H1 (cell line): ENCODE data around the gene PRLHR.

Source experiments
- CHD2 ChIP-seq: IDR thresholded peaks from 2 replicates; pipeline ENCODE4 v1.6.1; 2012; ENCODE audit warnings: low read length, improper control_type of control experiment
- CTCF ChIP-seq, 3 experiments: IDR thresholded peaks; 1 replicate in 2 of 3; 2 replicates in 1 of 3; pipeline versions ENCODE4 v1.5.1 to v1.6.1; 2011; ENCODE audit warnings: low read length in 3 of 3, mild to moderate bottlenecking in 3 of 3, inconsistent platforms in 2 of 3, low read depth in 1 of 3, moderate library complexity in 1 of 3; ENCODE audit not compliant: insufficient read depth in 1 of 3; ENCODE audit errors: control extremely low read depth in 1 of 3
- EP300 ChIP-seq, 2 experiments: IDR thresholded peaks; 1 replicate in 1 of 2; 2 replicates in 1 of 2; pipeline ENCODE4 v1.6.1; 2011 to 2012; ENCODE audit warnings: low read depth in 2 of 2, low read length in 2 of 2, mild to moderate bottlenecking in 2 of 2, borderline replicate concordance in 1 of 2, inconsistent platforms in 1 of 2, moderate library complexity in 1 of 2
- EZH2 ChIP-seq: fragments of 200-600 bp; sonication (generic); IDR thresholded peaks from 2 replicates; pipeline ENCODE4 v1.7.1; 2012; ENCODE audit warnings: low read depth, mild to moderate bottlenecking, moderate library complexity, low read length, inconsistent platforms; ENCODE audit not compliant: severe bottlenecking
- HDAC6 ChIP-seq: IDR thresholded peaks from one replicate; pipeline ENCODE4 v1.7.1; 2012; ENCODE audit warnings: low read depth, mild to moderate bottlenecking, inconsistent platforms, low read length, moderate library complexity
- NRF1 ChIP-seq: IDR thresholded peaks from 2 replicates; pipeline ENCODE4 v1.6.1; 2011; ENCODE audit warnings: mild to moderate bottlenecking, low read depth, low read length, improper control_type of control experiment
- POLR2A ChIP-seq, 2 experiments: IDR thresholded peaks; 1 replicate in 1 of 2; 2 replicates in 1 of 2; pipeline ENCODE4 v1.6.1; 2011; ENCODE audit warnings: low read depth in 2 of 2, low read length in 2 of 2, mild to moderate bottlenecking in 2 of 2; ENCODE audit errors: control extremely low read depth in 1 of 2
- RFX5 ChIP-seq: IDR thresholded peaks from 2 replicates; pipeline ENCODE4 v1.6.1; 2011; ENCODE audit warnings: low read depth, low read length, improper control_type of control experiment, borderline replicate concordance
- SP1 ChIP-seq: IDR thresholded peaks from 2 replicates; pipeline ENCODE4 v1.6.1; 2011; ENCODE audit warnings: low read depth, low read length
- TAF1 ChIP-seq: IDR thresholded peaks from 2 replicates; pipeline ENCODE4 v1.6.1; 2011; ENCODE audit warnings: mild to moderate bottlenecking, low read depth, low read length
- YY1 ChIP-seq: IDR thresholded peaks from 2 replicates; pipeline ENCODE4 v1.6.1; 2011; ENCODE audit warnings: low read depth, mild to moderate bottlenecking, low read length

GRCh38 chr10:118557946-118558345, 37.5 kb downstream of the PRLHR start:
- no peak for TF ChIP-seq SP1
- no peak for TF ChIP-seq CHD2
- TF ChIP-seq CTCF (IDR thresholded peaks at IDR 0.05; ENCODE audit: control extremely low read depth in 1 of 3, insufficient read depth in 1 of 3, low read depth in 1 of 3, low read length in 3 of 3), result no peak
- no peak for TF ChIP-seq EZH2
- no peak for TF ChIP-seq YY1
- TF ChIP-seq NRF1, result no peak
- no peak for TF ChIP-seq RFX5
- no peak for TF ChIP-seq TAF1
- TF ChIP-seq EP300 (IDR thresholded peaks at IDR 0.05; ENCODE audit: borderline replicate concordance in 1 of 2, low read depth in 2 of 2, low read length in 2 of 2), result no peak
- TF ChIP-seq POLR2A (IDR thresholded peaks at IDR 0.05; ENCODE audit: control extremely low read depth in 1 of 2, low read depth in 2 of 2, low read length in 2 of 2), result no peak
- TF ChIP-seq HDAC6, result no peak
